Amniotic epithelial cell (primary cell): ENCODE results near the gene CDH4.

ENCODE experiments used
- DNase-seq: peaks from one replicate; pipeline ENCODE4 v3.0.0-alpha.2; 2010; ENCODE audit warnings: low read depth

CDH4 gene

DNA sequence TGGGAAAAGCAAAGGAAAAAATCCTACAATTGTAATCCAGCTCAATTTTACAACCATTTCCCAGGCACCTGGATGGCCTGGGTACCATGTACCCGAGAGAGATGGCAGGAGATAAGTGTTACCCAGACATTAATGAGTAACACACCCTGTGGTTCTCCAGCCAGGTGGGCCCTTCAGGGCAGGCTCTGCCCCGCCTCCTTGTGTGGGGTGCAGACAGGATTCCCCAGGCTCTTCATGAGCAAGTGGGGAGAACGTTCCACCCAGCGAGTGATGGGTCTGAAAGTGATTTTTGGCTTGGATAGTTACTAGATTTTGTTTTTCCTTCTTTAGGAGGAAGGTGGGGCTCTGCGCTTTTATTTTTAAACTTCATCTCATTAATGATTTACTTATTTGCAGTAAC is 569.7 kb downstream of the CDH4 start:
- DNase-seq = no peak

DNA sequence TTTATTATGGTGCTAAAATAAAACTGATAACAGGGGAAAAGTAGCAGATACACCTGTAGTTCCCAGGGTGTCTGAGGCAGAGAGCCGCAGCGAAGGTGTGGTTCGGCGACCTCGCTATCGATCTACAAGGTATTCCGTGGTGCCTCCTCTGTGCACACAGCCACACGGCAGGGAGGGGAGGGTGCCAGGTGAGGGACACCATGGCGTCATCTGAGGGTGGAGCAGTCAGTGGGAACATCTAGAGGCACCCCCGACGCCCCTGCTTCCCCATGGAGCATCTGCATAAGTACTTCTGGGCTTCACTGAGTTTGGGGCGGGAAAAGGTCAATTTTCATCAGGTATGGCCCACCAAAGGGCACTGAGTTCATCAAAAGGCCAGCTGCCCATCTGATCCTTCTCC is 570.3 kb downstream of the CDH4 start:
- DNase-seq = no peak

GRCh38 chr20:61823242-61823641 is 571.2 kb downstream of the CDH4 start:
- no peak for DNase-seq

GRCh38 chr20:61828891-61829290 is 576.8 kb downstream of the CDH4 start:
- no peak for DNase-seq

DNA sequence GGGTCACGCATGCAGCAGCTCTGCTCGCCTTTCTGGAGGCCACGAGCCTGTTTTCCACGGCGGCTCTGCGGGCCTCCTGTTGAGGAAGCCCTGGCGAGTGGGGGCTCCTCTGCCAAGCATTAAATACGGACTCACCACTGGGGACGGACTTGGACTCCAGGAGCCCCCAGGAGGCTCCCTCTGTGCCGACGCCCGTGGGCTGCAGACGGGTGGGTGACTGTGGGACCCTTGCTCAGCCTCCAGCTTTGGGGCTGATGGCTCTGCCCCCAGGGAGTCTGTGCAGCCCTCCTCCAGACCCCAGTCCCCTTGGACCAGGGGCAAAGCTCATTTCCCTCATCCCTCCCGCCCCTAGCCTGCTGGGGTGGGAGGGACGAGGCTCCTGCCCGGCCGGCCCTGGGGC is 577.5 kb downstream of the CDH4 start:
- DNase-seq = no peak

DNA sequence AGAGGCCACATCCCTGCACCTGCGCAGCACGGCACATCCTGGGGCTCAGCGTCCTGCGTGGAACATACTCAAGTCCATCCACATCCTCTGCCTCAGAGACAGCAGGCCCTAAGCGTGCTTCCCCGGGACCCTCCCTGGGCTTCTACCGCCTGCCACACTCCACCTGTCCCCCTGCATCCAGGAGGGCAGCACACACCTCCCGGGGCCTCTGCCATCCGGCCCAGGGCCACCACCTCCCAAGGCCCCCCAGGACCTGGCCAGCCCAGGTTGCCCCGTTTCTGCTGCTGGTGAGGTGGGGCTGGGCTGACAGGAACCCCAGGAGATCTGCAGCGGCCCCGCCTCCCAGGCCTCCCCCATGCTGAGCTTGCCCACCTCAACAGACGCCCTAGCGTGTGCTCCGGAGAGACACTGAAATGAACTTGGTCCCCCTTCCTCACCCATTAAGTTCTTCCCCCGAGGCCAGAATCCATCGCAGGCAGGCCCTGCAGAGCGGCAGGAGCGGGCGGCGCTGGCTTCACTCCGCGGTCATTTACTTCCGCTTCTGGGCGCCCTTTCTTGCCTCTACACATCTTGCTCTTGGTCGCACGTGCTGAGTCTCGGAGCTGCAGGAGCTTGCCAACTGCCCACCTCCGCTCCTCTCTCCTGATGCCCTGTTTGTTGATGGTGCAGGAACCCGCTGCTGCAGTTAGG is 578.3 kb downstream of the CDH4 start:
- DNase-seq = no peak

- no peak for DNase-seq
Measured at GRCh38 chr20:61830991-61831390, 578.9 kb downstream of the CDH4 start.

DNA sequence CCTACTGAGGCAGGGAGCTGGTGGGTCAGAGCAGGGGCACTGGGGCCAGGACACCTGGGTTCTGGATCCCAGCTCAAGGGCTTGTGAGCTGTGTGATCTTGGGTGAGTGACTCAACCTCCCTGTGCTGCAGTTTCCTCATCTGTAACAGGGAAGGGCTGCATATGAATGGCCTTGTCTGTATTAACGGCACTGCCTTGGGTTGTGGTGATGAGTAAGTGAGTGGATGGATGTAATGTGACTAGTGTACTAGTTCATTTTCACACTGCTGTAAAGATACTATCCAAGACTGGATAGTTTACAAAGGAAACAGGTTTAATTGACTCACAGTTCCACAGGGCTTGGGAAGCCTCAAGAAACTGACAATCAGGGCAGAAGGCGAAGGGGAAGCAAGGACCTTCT is 580.1 kb downstream of the CDH4 start:
- DNase-seq = no peak

DNA sequence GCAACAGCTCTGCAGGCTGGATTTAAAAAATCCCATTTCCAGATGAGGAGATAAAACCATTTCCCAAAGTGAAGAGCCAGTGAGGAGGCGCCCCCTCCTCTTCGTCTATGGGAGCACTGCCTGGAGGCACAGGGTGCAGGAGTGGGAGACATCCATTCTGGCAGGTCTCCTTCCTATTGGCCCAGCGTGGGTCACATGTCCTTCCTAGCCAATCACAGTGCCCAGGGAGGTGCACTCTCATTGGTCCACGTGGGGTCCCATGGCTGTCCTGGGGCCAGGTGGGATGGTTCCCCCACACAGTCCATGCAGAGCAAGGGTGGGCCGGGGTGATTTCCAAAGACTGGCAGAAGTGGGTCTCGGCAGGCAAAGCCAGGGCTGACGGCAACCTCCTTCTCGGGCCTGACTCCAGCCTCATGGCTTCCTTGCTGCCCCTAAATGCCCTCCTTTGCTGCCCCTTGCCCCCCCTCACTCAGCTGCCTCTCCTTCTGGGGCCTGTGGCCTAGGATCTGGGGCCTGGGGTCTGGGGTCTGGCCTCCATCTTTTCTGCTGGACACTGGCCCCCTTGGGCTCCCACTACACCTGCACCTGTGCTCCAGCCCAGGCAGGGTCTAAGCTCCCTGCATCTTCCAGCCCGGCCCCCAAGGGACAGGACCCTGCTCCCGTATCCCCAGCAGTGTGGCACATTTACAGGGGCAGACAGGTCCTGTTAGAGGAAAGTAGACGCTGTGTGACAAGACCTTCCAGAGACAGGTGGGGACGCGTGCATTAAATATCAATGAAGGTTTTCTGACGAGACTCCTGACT is 581.9 kb downstream of the CDH4 start:
- no peak for DNase-seq

- no peak for DNase-seq
Measured at GRCh38 chr20:61835301-61835700, 583.2 kb downstream of the CDH4 start.

- DNase-seq = no peak
Measured at GRCh38 chr20:61835791-61836350, 583.8 kb downstream of the CDH4 start.

DNA sequence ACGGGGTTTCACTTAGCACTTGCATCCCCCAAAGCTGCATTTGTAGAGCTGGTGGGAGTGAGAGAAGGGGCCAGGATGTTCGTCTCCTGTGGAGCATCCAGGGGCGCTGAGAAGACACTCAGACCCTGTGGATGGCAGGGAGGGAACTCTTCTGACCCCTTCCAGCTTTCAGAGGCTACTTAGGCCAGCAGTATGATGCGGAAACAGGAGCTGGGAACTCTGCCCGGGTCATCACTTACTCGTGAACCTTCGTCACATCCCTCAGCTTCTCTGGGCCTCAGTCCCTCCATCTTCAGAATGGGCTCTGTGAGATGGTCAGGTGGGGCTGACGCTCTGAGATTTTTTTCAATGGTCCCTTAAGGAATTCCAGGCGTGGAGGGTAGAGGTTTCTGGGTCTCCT is 585.1 kb downstream of the CDH4 start:
- DNase-seq = no peak

DNA sequence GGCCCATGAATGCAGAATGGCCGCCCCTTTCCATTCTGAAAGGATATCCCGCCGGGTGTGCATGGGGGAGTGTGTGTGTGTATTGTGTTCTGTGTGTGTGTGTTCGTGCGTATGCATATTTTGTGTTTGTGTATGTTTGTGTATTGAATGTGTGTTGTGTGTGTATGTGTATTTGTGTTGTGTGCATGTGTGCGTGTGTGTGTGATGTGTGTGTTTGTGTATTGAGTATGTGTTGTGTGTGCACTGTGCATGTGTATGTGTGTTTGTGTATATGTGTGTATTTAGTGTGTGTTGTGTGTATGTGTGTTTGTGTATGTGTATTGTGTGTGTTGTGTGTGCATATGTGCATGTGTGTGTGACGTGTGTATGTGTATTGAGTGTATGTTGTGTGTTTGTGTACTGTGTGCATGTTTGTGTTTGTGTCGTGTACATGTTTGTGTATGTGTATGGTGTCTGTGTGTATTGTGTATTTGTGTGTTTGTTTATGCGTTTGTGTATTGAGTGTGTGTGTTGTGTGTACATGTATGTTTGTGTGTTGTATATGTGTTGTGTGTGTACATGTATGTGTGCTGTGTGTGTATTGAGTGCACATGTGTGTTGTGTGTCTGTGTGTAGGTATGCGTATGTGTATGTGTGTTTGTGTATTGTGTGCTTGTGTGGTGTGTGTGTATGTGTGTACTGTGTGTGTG is 587.3 kb downstream of the CDH4 start:
- DNase-seq = no peak

DNA sequence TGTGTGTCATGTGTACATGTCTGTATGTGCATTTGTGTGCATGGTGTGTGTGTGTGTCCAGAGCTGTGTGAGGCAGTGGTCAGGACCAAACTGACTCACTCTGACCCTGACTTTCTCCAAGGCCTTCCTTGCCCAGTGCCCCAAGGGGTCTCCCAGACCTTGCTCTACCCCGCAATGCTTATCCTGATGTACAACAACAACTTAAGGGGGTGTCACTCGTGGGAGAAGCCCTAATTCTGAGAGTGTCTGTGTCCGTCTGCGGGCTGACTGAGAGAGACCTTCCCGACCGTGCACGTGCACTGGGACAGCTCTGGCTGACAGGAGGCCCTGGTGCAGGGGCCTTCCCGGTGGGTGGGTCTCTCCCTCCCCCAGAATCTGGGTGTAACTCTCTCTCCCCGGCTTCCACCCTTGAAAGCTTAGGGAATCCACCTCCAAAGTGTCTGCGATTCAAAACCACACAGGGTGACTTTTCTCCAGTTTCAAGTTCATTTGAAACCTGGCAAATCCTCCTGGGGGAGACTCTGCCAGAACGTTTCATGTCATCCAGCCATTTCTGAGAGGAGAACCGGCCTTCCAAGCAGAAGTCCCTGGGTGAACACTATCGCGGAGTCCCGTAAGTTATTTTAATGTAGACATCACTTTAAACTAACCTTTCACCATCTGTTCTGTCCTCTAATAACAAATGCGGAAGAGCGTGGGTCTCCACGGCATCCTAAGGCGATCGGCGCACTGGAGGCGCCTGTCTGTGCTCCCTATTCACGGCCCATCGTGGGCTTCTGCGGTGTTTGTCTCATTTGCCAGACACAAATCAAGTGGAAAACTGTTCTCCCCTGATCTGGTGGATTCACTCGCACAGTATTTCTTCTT is 588.1 kb downstream of the CDH4 start:
- DNase-seq = no peak

DNA sequence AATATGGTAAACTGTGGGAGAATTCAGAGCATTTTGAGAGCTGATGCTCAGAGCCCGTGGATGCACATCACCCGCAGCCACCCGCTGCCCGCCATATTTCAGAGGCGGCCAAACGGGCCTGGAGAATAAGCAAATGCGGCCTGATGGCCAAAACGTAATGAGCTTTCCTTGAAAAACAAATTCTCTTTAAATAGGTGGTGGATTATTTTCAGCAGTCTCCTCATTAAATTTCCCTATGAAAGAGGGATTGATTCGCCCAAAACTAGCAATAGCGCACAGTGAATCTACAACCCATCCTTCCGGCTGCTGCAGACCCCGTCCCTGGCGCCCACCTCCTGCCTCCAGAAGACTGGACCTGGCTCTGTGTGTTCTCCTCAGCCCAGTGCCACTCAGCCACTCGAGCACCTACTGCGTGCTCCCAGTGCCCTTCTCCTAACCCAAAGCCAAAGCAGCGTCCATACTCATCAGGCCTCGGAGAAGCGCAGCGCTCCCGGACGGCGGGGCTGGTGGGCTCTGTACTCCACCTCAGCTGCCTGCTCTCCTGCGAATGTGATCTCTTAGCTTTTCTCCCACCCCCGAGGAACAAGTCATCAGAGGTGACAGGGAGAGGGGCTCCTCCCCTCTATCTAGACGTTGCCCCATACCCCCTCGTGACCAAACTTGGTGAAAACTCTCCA is 588.9 kb downstream of the CDH4 start:
- DNase-seq = no peak

DNA sequence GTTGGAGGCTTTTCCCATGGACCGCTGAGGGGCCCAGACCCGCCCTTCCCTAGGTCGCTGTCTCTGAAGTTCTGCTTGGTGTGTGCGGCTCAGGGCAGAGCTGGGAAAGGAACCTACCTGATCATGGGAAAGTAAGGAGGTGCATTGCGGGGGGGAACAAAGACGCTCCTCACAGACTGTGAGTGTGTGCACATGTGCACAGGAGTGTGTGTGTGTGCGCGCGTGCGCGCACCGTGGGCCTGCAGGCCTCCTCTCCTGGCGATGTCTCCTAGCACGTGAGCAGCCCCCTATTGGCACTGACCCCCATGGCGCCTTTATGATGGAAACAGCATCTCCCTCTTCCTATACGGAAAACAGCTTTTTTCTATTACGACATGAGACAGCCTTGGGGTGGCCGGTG is 589.5 kb downstream of the CDH4 start:
- no peak for DNase-seq

DNA sequence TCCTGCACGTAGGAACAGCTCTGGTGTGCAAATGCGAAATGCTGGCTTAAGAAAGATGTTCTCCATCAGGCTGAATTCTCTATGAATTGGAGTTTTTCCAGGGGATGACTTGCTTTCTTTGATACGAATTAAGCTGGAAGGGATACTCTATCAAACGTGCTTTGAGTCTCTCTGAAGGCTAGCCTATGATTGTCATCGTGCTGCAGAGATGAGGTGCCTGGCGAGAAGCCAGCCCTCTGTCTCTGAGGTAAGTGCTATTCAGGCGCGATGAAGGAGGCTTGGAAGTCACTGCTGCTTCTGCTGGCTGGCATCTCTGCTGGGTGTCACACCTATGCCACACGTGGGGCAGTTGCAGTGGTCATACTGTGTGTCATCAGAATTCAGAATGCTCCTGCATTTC is 589.9 kb downstream of the CDH4 start:
- DNase-seq = no peak

DNA sequence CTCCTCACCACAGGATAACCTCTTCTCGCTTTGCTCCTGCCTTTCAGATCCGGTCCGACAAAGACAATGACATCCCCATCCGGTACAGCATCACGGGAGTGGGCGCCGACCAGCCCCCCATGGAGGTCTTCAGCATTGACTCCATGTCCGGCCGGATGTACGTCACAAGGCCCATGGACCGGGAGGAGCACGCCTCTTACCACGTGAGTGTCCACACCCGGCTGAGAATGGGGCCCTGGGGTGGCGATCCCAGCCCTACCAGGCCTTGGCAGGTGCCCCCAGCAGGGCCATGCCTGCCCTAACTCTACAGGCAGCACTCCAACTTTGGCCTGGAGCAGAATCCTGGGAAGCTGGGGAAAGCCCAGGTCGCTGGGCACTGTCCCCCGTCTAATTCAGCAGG is 592.6 kb downstream of the CDH4 start:
- DNase-seq = no peak

DNA sequence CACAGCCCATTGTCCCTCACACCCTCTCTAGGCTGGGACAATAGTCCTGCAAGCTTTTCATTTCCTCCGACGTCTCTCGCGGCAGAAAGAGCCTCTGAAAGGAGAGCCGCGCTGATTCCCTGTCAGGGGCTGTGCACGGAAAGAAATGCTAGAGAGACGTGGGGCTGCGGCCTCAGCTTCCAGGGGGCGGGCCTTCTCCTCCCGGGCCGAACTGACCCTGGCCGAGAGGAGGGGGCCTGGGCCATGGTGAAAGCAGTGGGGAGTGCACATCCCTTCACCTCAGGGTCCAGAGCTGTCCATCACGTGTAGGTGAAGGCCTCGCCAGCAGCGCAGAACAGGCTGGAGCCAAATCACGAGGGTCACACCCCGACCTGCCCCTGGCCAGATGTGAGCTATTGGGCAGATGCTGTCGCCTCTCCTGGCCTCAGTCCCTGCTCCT is 593.2 kb downstream of the CDH4 start:
- DNase-seq = no peak

GRCh38 chr20:61846074-61846473 is 594.0 kb downstream of the CDH4 start:
- DNase-seq = no peak

DNA sequence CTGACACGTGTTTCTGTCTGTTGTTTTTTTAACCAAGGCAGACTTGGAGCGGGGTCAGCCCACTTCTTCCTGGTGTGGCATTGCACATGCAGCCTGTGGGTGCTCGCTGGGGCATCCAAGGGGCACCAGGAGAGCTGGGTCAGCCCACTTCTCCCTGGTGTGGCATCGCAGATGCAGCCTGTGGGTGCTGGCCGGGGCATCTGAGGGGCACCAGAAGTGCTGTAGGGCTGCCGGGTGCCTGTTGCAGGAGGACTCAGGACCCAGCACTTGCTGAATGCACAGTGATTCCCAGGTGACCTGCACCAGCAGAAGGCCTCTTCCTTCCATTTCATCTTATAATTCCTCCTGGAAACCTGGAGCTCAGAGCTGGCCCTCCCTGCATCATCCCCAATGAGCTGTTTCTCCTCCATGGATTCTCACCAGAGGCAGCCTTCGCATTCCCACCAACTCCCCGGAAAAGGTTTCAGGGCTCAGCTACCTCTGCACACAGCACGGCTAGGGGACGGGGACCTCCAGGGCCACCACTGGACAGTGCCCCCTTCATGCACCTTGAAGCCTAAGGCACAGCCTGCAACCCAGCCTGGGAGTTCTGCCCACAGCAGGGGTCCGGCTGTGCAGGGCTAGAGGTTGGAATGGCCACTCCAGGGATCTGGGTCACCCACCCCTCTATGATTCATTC is 594.8 kb downstream of the CDH4 start:
- DNase-seq = no peak
